Lung (tissue), 12 donors: Measurements from ENCODE around the gene DYNLT1. TPM values are rescaled to one million over a fixed set of nuclear protein-coding genes. Genes with fewer than 3 reads are reported as not detected.

Experiments
- ATAC-seq: fragments of 200-7000 bp; cut with Tn5 transposase; one replicate; pipeline ENCODE4 v1.9.1; 2020; ENCODE audit warnings: moderate number of reproducible peaks; ENCODE audit not compliant: insufficient read depth, low FRiP score
- DNase-seq, 3 donors: peaks; one replicate each; pipeline ENCODE4 v3.0.0-alpha.2; 2013 to 2017
- H3K27ac ChIP-seq, 2 donors: one replicate each; pipeline ENCODE4 v1.5.1; 2013; ENCODE audit warnings: mild to moderate bottlenecking in 2 of 2, moderate library complexity in 2 of 2, control low read depth in 1 of 2, inconsistent platforms in 1 of 2, low read depth in 1 of 2, low read length in 1 of 2
- H3K27me3 ChIP-seq, 3 donors: one replicate each; pipeline ENCODE4 v1.5.1; 2013; ENCODE audit warnings: low read length in 2 of 3; ENCODE audit not compliant: control insufficient read depth in 3 of 3, insufficient read depth in 3 of 3
- H3K36me3 ChIP-seq, 4 donors: one replicate each; pipeline ENCODE4 v1.5.1; 2013; ENCODE audit warnings: low read length in 4 of 4, mild to moderate bottlenecking in 1 of 4, moderate library complexity in 1 of 4; ENCODE audit not compliant: control insufficient read depth in 4 of 4, insufficient read depth in 4 of 4
- H3K4me1 ChIP-seq, 5 donors: one replicate each; pipeline ENCODE4 v1.5.1; 2013; ENCODE audit warnings: low read length in 5 of 5, mild to moderate bottlenecking in 2 of 5, moderate library complexity in 1 of 5; ENCODE audit not compliant: control insufficient read depth in 5 of 5, insufficient read depth in 5 of 5
- H3K4me3 ChIP-seq: one replicate; pipeline ENCODE4 v1.5.1; 2013; ENCODE audit warnings: mild to moderate bottlenecking, control low read depth, moderate library complexity
- H3K9ac ChIP-seq, 2 donors: one replicate each; pipeline ENCODE4 v1.5.1; 2013; ENCODE audit warnings: low read length in 2 of 2, control low read depth in 1 of 2; ENCODE audit not compliant: insufficient read depth in 1 of 2
- H3K9me3 ChIP-seq, 4 donors: one replicate each; pipeline ENCODE4 v1.5.1; 2013; ENCODE audit warnings: low read length in 3 of 4, mild to moderate bottlenecking in 1 of 4, moderate library complexity in 1 of 4; ENCODE audit not compliant: control insufficient read depth in 4 of 4, insufficient read depth in 3 of 4
- WGBS, 2 donors: extraction: QIAGEN DNeasy Blood & Tissue Kit; methylation state at CpG; one replicate each; pipeline ENCODE4 v1.1.7; 2013; 5-methylcytosine and 5-hydroxymethylcytosine counted together
- polyA plus RNA-seq, 2 donors: library from polyadenylated mRNA; stranded (reverse); fragments of 200-250 nt; gene quantifications; one replicate each; pipeline ENCODE4 v1.2.1, GENCODE V29; 2013
- total RNA-seq, 2 donors: library from RNA; depleted of rRNA in 1 of 2; stranded (reverse); fragments of >200 nt in 1 of 2; gene quantifications; one replicate each; pipeline ENCODE4 v1.2.1, GENCODE V29; 2014 to 2021
- TF ChIP-seq, protein P1 (sequence below): IDR thresholded peaks from 2 replicates; pipeline ENCODE4 v1.5.1; 2012; ENCODE audit warnings: mild to moderate bottlenecking; ENCODE audit errors: control extremely low read depth, extremely low read depth
- donor health status: control.
- donor health status: control.
- donor health status: Bipolar disorder and iron deficiency.
- donor health status: healthy.
- donor health status: DM: yes; HTN: yes; CAD: no.

The DYNLT1 gene
- total and polyA plus RNA-seq, 4 donors, result 83.4 to 268 (median 199) TPM

GRCh38 chr6:158599635-158600034 is 44.9 kb downstream of the DYNLT1 start:
- ATAC-seq, result no peak
- 93 to 97% methylated on average over 18 of the region's 18 CpGs for WGBS, 2 donors
- DNase-seq, result no peak
- Histone ChIP-seq H3K9me3 (no peaks in the 10 kb centered on the region), H3K4me1 (no peaks in the 10 kb centered on the region), H3K27ac (no peak overlapping the region), H3K36me3 (peaks cover 0 to 24% (median 13%) of the 10 kb centered on the region in 4 donors), H3K4me3 (no peak overlapping the region), H3K9ac (no peak overlapping the region), H3K27me3 (no peaks in the 10 kb centered on the region)
- TF ChIP-seq, protein P1, sequence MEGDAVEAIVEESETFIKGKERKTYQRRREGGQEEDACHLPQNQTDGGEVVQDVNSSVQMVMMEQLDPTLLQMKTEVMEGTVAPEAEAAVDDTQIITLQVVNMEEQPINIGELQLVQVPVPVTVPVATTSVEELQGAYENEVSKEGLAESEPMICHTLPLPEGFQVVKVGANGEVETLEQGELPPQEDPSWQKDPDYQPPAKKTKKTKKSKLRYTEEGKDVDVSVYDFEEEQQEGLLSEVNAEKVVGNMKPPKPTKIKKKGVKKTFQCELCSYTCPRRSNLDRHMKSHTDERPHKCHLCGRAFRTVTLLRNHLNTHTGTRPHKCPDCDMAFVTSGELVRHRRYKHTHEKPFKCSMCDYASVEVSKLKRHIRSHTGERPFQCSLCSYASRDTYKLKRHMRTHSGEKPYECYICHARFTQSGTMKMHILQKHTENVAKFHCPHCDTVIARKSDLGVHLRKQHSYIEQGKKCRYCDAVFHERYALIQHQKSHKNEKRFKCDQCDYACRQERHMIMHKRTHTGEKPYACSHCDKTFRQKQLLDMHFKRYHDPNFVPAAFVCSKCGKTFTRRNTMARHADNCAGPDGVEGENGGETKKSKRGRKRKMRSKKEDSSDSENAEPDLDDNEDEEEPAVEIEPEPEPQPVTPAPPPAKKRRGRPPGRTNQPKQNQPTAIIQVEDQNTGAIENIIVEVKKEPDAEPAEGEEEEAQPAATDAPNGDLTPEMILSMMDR, result no peak

DNA sequence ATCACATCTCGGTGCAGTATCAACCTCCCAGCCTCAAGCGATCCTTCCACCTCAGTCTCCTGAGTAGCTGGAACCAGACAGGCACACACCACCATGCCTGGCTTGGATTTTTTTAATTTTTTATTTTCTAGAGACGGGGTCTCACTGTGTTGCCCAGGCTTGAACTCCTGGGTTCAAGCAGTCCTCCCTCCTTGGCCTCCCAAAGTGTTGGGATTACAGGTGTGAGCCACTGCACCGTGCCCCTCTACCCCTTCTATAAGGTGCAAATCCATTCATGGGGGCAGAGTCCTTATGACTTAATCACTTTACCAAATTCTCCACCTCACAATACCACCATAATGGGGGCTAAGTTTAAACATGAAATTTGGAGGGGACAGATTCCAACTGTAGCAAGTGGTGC is 47.0 kb downstream of the DYNLT1 start:
- WGBS, 2 donors, result 91 to 95% methylated on average over 4 of the region's 4 CpGs
- TF ChIP-seq, protein P1, result no peak
- no peak overlapping the region for H3K27ac ChIP-seq
- H3K36me3 ChIP-seq, result peaks cover 0 to 25% (median 13%) of the 10 kb centered on the region in 4 donors
- no peaks in the 10 kb centered on the region for H3K27me3 ChIP-seq
- no peaks in the 10 kb centered on the region for H3K4me1 ChIP-seq
- ATAC-seq (no peak), DNase-seq (no peak)
- H3K4me3 ChIP-seq, result no peak overlapping the region
- H3K9me3 ChIP-seq, result no peaks in the 10 kb centered on the region
- H3K9ac ChIP-seq, result no peak overlapping the region

DNA sequence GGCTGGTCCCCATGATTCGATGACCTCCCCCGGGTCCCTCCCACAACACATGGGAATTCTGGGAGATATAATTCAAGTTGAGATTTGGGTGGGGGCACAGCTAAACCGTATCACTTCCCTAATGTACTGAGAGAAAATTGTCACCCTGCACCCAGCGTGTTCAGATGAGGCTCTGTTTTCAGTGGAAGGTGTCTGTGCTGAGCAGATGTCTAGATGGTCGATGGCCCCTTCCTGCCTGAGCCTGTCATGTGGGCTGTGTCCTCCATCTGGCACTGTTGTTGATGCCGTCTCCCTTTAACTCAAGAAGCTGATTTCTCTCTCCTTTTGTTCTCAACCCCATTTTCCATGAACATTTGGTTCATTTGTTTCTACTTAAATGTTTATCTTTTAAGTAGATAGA is 47.7 kb downstream of the DYNLT1 start:
- ATAC-seq, result no peak

More for the DNA sequence above, 47.7 kb downstream of the DYNLT1 start:
- Histone ChIP-seq H3K9ac (no peak overlapping the region), H3K27ac (no peak overlapping the region), H3K27me3 (no peaks in the 10 kb centered on the region), H3K4me1 (no peaks in the 10 kb centered on the region), H3K9me3 (no peaks in the 10 kb centered on the region), H3K4me3 (no peak overlapping the region), H3K36me3 (peaks cover 0 to 32% (median 13%) of the 10 kb centered on the region in 4 donors)
- WGBS, 2 donors, result 82 to 88% methylated on average over 6 of the region's 6 CpGs
- DNase-seq, result no peak
- TF ChIP-seq, protein P1, result no peak
